HL-60 (cell line): ENCODE results near the gene BPIFB6.

Experiments
- GABPA ChIP-seq: IDR thresholded peaks from 2 replicates; pipeline ENCODE4 v1.6.1; 2012; ENCODE audit warnings: low read depth
- TF ChIP-seq, protein P1 (sequence below): IDR thresholded peaks from 2 replicates; pipeline ENCODE4 v1.6.1; 2012; ENCODE audit warnings: low read depth; ENCODE audit not compliant: insufficient replicate concordance
- TF ChIP-seq, protein P2 (sequence below): IDR thresholded peaks from one replicate; pipeline ENCODE4 v1.5.1; 2011; ENCODE audit warnings: low read length, control low read depth, inconsistent platforms; ENCODE audit not compliant: insufficient read depth

DNA sequence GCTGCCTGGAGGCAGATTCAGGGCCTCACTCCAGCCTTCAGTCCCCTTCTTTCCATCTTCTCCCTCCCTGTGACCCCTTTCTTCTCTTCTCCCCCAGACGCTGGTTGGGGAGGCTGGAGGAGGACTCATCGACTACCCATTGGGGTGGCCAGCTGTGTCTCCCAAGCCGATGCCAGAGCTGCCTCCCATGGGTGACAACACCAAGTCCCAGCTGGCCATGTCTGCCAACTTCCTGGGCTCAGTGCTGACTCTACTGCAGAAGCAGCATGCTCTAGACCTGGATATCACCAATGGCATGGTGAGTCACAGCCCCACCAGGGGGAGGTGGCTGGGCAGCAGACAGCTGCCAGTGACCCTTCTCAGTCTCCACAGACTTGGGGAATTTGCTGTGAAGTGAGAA lies 60.9 kb downstream of the BPIFB6 start:
- no peak for TF ChIP-seq GABPA
- TF ChIP-seq, protein P1, sequence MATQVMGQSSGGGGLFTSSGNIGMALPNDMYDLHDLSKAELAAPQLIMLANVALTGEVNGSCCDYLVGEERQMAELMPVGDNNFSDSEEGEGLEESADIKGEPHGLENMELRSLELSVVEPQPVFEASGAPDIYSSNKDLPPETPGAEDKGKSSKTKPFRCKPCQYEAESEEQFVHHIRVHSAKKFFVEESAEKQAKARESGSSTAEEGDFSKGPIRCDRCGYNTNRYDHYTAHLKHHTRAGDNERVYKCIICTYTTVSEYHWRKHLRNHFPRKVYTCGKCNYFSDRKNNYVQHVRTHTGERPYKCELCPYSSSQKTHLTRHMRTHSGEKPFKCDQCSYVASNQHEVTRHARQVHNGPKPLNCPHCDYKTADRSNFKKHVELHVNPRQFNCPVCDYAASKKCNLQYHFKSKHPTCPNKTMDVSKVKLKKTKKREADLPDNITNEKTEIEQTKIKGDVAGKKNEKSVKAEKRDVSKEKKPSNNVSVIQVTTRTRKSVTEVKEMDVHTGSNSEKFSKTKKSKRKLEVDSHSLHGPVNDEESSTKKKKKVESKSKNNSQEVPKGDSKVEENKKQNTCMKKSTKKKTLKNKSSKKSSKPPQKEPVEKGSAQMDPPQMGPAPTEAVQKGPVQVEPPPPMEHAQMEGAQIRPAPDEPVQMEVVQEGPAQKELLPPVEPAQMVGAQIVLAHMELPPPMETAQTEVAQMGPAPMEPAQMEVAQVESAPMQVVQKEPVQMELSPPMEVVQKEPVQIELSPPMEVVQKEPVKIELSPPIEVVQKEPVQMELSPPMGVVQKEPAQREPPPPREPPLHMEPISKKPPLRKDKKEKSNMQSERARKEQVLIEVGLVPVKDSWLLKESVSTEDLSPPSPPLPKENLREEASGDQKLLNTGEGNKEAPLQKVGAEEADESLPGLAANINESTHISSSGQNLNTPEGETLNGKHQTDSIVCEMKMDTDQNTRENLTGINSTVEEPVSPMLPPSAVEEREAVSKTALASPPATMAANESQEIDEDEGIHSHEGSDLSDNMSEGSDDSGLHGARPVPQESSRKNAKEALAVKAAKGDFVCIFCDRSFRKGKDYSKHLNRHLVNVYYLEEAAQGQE, result no peak
- TF ChIP-seq, protein P2, sequence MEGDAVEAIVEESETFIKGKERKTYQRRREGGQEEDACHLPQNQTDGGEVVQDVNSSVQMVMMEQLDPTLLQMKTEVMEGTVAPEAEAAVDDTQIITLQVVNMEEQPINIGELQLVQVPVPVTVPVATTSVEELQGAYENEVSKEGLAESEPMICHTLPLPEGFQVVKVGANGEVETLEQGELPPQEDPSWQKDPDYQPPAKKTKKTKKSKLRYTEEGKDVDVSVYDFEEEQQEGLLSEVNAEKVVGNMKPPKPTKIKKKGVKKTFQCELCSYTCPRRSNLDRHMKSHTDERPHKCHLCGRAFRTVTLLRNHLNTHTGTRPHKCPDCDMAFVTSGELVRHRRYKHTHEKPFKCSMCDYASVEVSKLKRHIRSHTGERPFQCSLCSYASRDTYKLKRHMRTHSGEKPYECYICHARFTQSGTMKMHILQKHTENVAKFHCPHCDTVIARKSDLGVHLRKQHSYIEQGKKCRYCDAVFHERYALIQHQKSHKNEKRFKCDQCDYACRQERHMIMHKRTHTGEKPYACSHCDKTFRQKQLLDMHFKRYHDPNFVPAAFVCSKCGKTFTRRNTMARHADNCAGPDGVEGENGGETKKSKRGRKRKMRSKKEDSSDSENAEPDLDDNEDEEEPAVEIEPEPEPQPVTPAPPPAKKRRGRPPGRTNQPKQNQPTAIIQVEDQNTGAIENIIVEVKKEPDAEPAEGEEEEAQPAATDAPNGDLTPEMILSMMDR, result no peak
